Testis (tissue), 2 donors: ENCODE results near the gene SLC25A6.

Source experiments
- CTCF ChIP-seq, 3 experiments: fragments of 450-650 bp in 2 of 3; fragments of 200-600 bp in 1 of 3; sonication (generic) in 1 of 3; IDR thresholded peaks; one replicate each; pipeline ENCODE4 v1.5.1; 2016 to 2019; ENCODE audit warnings: antibody characterized with exemption in 3 of 3, mild to moderate bottlenecking in 2 of 3, moderate library complexity in 1 of 3
- POLR2A ChIP-seq: fragments of 450-650 bp; IDR thresholded peaks from one replicate; pipeline ENCODE4 v1.6.1; 2017; ENCODE audit warnings: antibody characterized with exemption, mild to moderate bottlenecking, moderate library complexity

- TF ChIP-seq CTCF (IDR thresholded peaks at IDR 0.05): no peak
- no peak for TF ChIP-seq POLR2A
These were observed 19.4 kb upstream of the SLC25A6 start for GRCh38 chrX:1411326-1411725.
